Osteoblast (primary cell): Measurements from ENCODE around the gene GDI1. TPM values are rescaled to one million over a fixed set of nuclear protein-coding genes. Genes with fewer than 3 reads are reported as not detected.

Experiments
- DNase-seq: peaks from one replicate; pipeline ENCODE4 v3.0.0; 2011; ENCODE audit warnings: low spot score, mixed read lengths; ENCODE audit not compliant: insufficient read length; ENCODE audit errors: missing footprints
- H2AFZ ChIP-seq: 2 replicates; pipeline ENCODE4 v1.6.0; 2011; ENCODE audit warnings: mild to moderate bottlenecking, low read length
- H3K27ac ChIP-seq: 2 replicates; pipeline ENCODE4 v1.5.1; 2011; ENCODE audit warnings: mild to moderate bottlenecking, low read depth, low read length, moderate library complexity
- H3K27me3 ChIP-seq: 2 replicates; pipeline ENCODE4 v1.6.0; 2012; ENCODE audit warnings: mild to moderate bottlenecking, control low read depth, inconsistent platforms, low read length, moderate library complexity; ENCODE audit not compliant: insufficient read depth
- H3K36me3 ChIP-seq: 2 replicates; pipeline ENCODE4 v1.5.1; 2011; ENCODE audit warnings: mild to moderate bottlenecking, low read length, control low read depth, moderate library complexity; ENCODE audit not compliant: insufficient read depth
- H3K4me1 ChIP-seq: 2 replicates; pipeline ENCODE4 v1.5.1; 2011; ENCODE audit warnings: mild to moderate bottlenecking, low read length, control low read depth, moderate library complexity; ENCODE audit not compliant: insufficient read depth
- H3K4me2 ChIP-seq: 2 replicates; pipeline ENCODE4 v1.6.0; 2011; ENCODE audit warnings: mild to moderate bottlenecking, low read length; ENCODE audit not compliant: insufficient read depth
- H3K4me3 ChIP-seq: fragments of 200-600 bp; sonication (generic); 3 replicates; pipeline ENCODE4 v1.5.1; 2012; ENCODE audit warnings: mild to moderate bottlenecking, low read length, inconsistent platforms; ENCODE audit not compliant: insufficient read depth
- H3K79me2 ChIP-seq: 2 replicates; pipeline ENCODE4 v1.6.0; 2012; ENCODE audit warnings: mild to moderate bottlenecking, low read length, control low read depth, inconsistent platforms; ENCODE audit not compliant: insufficient read depth
- H3K9me3 ChIP-seq: 2 replicates; pipeline ENCODE4 v1.5.1; 2011; ENCODE audit warnings: low read depth, low read length, control low read depth
- H4K20me1 ChIP-seq: 2 replicates; pipeline ENCODE4 v1.6.0; 2012; ENCODE audit warnings: mild to moderate bottlenecking, low read length, control low read depth; ENCODE audit not compliant: insufficient read depth
- CTCF ChIP-seq: IDR thresholded peaks from 2 replicates; pipeline ENCODE4 v1.5.1; 2011; ENCODE audit warnings: mild to moderate bottlenecking, low read depth, low read length, moderate library complexity; ENCODE audit errors: extremely low read depth
- total RNA-seq: library from RNA; depleted of rRNA; stranded (reverse); fragments of >200 nt; gene quantifications from 2 replicates; pipeline ENCODE4 v1.2.3, GENCODE V29; 2012

Gene GDI1
- total RNA-seq, 1 donor: 74.6 TPM

- no peak for TF ChIP-seq CTCF
- H3K4me1 ChIP-seq: peaks cover 4% of the 10 kb centered on the region
- H3K4me3 ChIP-seq: peak overlapping the region; percentile 82
- peak overlapping the region; percentile 71 for H3K4me2 ChIP-seq
- no peak overlapping the region for H2AFZ ChIP-seq
- peak; percentile 95 for DNase-seq
- H3K9me3 ChIP-seq: no peaks in the 10 kb centered on the region
- H3K79me2 ChIP-seq: peaks cover 43% of the 10 kb centered on the region
- no peaks in the 10 kb centered on the region for H3K27me3 ChIP-seq
- peaks cover 25% of the 10 kb centered on the region for H4K20me1 ChIP-seq
- peaks cover 10% of the 10 kb centered on the region for H3K36me3 ChIP-seq
- no peak overlapping the region for H3K27ac ChIP-seq
Measured at GRCh38 chrX:154457491-154458115, 20.6 kb downstream of the GDI1 start.

GRCh38 chrX:154458116-154458953, 21.4 kb downstream of the GDI1 start, which contains the start of gene PLXNA3:
Gene PLXNA3, plus strand, starts transcription at chrX:154458281. Its CDS starts 1,903 bp downstream, at chrX:154460184.
- peaks cover 50% of the 10 kb centered on the region for H3K79me2 ChIP-seq
- H2AFZ ChIP-seq: no peak within 1 kb of the TSS
- peak within 1 kb of the TSS; percentile 83 for H3K4me2 ChIP-seq
- H3K36me3 ChIP-seq: peaks cover 14% of the 10 kb centered on the region
- H3K4me3 ChIP-seq: peak within 1 kb of the TSS; percentile 82
- no peaks in the 10 kb centered on the region for H3K27me3 ChIP-seq
- DNase-seq: peak; percentile 97
- H3K4me1 ChIP-seq: peaks cover 4% of the 10 kb centered on the region
- TF ChIP-seq CTCF: no peak
- H3K9me3 ChIP-seq: no peaks in the 10 kb centered on the region
- peaks cover 31% of the 10 kb centered on the region for H4K20me1 ChIP-seq
- H3K27ac ChIP-seq: no peak within 1 kb of the TSS

- no peaks in the 10 kb centered on the region for H3K9me3 ChIP-seq
- H4K20me1 ChIP-seq: peaks cover 36% of the 10 kb centered on the region
- no peak overlapping the region for H2AFZ ChIP-seq
- peaks cover 4% of the 10 kb centered on the region for H3K4me1 ChIP-seq
- H3K4me2 ChIP-seq: peak overlapping the region; percentile 83
- peaks cover 54% of the 10 kb centered on the region for H3K79me2 ChIP-seq
- H3K27ac ChIP-seq: no peak overlapping the region
- H3K36me3 ChIP-seq: peaks cover 15% of the 10 kb centered on the region
- no peak for TF ChIP-seq CTCF
- no peaks in the 10 kb centered on the region for H3K27me3 ChIP-seq
- H3K4me3 ChIP-seq: peak overlapping the region; percentile 82
- peak; percentile 92 for DNase-seq
Measured at GRCh38 chrX:154458954-154459778, 22.2 kb downstream of the GDI1 start.
